Activated T-cell treated with anti-CD3 and anti-CD28 coated beads, Interleukin-2, amount 50 U/mL, for 72 hours (primary cell): ENCODE data around the gene CRACR2A. TPM values are rescaled to one million over a fixed set of nuclear protein-coding genes. Genes with fewer than 3 reads are reported as not detected.

Source experiments
- ATAC-seq, 2 donors: fragments of 150-1000 bp; cut with Tn5 transposase; replicated peaks in 1 of 2; 2 replicates each; pipeline ENCODE4 v1.10.0; 2021; ENCODE audit warnings: moderate library complexity in 2 of 2, mild to moderate bottlenecking in 1 of 2
- DNase-seq, 2 donors: peaks; one replicate each; pipeline ENCODE4 v3.0.0; 2021 to 2022; ENCODE audit warnings: mixed read lengths in 1 of 2
- H3K27ac Mint-ChIP-seq: one replicate; pipeline ENCODE4 v1.8.0; 2022; ENCODE audit warnings: mild to moderate bottlenecking, moderate library complexity, mixed read lengths
- H3K27me3 Mint-ChIP-seq: one replicate; pipeline ENCODE4 v1.8.0; 2022; ENCODE audit warnings: low read depth, mixed read lengths
- H3K36me3 Mint-ChIP-seq, 2 donors: one replicate each; pipeline ENCODE4 v1.8.0; 2022; ENCODE audit warnings: mixed read lengths in 2 of 2, mild to moderate bottlenecking in 1 of 2; ENCODE audit not compliant: insufficient read depth in 2 of 2
- H3K4me1 Mint-ChIP-seq: one replicate; pipeline ENCODE4 v1.8.0; 2022; ENCODE audit warnings: low read depth, mixed read lengths
- H3K4me3 Mint-ChIP-seq, 2 donors: one replicate each; pipeline ENCODE4 v1.8.0; 2022; ENCODE audit warnings: mild to moderate bottlenecking in 2 of 2, mixed read lengths in 2 of 2, moderate library complexity in 2 of 2
- H3K9me3 Mint-ChIP-seq, 2 donors: one replicate each; pipeline ENCODE4 v1.8.0; 2022; ENCODE audit warnings: mixed read lengths in 2 of 2
- total RNA-seq, 2 donors: library from RNA; stranded (reverse); gene quantifications; one replicate each; pipeline ENCODE4 v1.2.3, GENCODE V29; 2022

Gene CRACR2A
- total RNA-seq, 2 donors from 2014 or later: 20.0 to 25.5 TPM

GRCh38 chr12:3747543-3747942 is 5.4 kb downstream of the CRACR2A start:
- ATAC-seq: no peak
- H3K27me3 Mint-ChIP-seq: no peaks in the 10 kb centered on the region
- H3K36me3 Mint-ChIP-seq: peaks cover 3 to 14% of the 10 kb centered on the region in 2 donors
- H3K4me1 Mint-ChIP-seq: peaks cover 59% of the 10 kb centered on the region
- peak in 1 of 2 donors; percentile 20 for DNase-seq
- peak overlapping the region in 1 of 2 donors; percentile 8 for H3K4me3 Mint-ChIP-seq
- no peaks in the 10 kb centered on the region for H3K9me3 Mint-ChIP-seq
- no peak overlapping the region for H3K27ac Mint-ChIP-seq

DNA sequence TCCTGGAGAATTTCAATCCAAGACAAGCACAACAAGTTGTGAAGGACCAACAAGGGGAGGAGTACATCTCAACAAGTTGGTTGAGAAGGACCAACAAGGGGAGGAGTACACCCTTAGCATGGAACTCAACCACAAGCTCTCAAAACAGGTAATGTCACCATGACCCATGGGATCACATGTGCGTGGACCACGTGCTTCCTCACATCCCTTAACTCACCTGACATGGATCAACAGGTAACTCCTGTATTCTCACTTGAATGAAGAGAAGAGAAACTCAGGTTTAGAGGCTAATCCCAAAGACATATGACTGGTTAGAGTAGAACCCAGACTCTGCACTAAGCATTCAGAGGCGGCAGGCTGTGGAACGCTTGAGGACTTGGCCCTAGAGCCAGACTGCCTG is 6.2 kb downstream of the CRACR2A start:
- Mint-ChIP-seq H3K36me3 (peaks cover 3 to 14% of the 10 kb centered on the region in 2 donors), H3K27ac (no peak overlapping the region), H3K4me3 (no peak overlapping the region), H3K4me1 (peaks cover 52% of the 10 kb centered on the region), H3K27me3 (no peaks in the 10 kb centered on the region), H3K9me3 (no peaks in the 10 kb centered on the region)
- no peak for DNase-seq
- ATAC-seq: no peak

DNA sequence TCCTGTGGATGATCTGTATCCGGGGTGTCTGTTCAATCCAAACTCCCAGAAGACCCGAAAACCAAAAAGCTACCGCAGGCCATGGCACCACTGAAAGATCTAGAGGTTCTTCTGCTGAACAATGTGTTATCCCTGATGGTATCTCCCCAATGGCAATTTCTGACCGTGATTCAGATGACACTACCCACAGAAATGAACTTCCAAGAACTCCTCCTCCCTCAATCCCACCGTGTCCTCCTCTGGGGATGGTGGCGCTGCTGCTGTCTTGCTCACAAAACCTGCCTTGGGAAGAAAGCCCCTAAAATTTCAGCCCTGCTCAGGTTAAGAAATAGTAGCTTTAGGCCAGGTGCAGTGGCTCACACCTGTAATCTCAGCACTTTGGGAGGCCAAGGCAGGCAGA is 7.8 kb downstream of the CRACR2A start:
- Mint-ChIP-seq H3K9me3 (no peaks in the 10 kb centered on the region), H3K36me3 (peaks cover 3 to 14% of the 10 kb centered on the region in 2 donors), H3K27me3 (no peaks in the 10 kb centered on the region), H3K4me3 (peak overlapping the region in 1 of 2 donors; percentile 78), H3K4me1 (peaks cover 42% of the 10 kb centered on the region), H3K27ac (peak overlapping the region; percentile 64)
- DNase-seq: peak in 1 of 2 donors; percentile 12
- no peak for ATAC-seq

DNA sequence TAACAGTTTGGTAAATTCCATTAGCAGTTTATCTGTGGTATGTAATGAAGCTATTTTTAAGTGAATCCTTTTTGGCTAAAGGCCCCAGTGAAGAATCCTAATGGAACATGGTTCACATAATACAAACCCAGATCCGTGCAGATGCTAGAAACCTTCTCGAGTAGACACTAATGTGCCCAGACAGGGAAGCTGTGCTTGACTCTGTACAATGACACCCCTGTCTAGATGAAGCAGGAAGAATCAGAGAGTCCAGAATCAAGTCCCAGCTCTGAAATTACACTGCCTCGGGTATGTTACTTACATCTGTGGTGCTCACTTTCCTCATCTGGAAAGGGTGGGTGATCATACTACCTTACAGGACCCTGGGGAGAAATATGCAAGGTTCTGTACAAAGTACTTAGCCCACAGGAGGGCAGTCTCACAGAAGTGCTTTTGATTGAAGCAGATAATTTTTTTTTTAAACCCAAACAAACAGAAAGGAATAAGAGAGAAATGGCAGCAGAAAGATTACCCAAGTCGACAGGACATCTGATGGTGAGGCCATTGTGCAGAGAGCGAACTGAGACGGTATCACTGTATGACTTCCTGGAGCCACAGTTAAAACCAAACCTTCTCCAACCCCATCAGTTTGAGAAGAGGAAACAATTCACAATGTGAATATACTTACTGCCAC is 8.5 kb downstream of the CRACR2A start:
- H3K27me3 Mint-ChIP-seq: no peaks in the 10 kb centered on the region
- no peak for DNase-seq

DNA sequence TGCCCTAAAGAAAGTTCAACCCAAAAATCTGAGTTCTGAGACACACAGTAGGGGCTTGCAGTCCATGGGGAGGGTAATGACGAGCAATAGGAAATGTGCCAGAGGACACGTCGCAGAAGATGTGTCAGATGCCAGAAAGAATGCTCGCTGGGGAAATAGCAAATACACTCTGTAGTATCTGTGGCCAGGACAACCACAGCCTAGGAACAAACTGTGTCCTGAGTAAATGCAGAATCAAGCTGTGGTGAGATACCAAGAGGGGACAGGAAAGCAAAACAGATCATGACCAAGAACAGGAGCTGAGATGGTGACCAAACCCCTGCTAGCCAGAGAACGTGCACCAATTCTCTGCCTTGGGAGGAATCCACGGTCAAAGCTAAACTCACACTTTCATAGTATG is 9.1 kb downstream of the CRACR2A start:
- Mint-ChIP-seq H3K36me3 (peaks cover 3 to 11% of the 10 kb centered on the region in 2 donors), H3K4me3 (peak overlapping the region; percentile 31 to 78), H3K27ac (peak overlapping the region; percentile 64), H3K9me3 (no peaks in the 10 kb centered on the region), H3K4me1 (peaks cover 35% of the 10 kb centered on the region), H3K27me3 (no peaks in the 10 kb centered on the region)
- ATAC-seq (peak; percentile 89 to 92), DNase-seq (peak; percentile 58 to 67)

More for the DNA sequence above, 8.5 kb downstream of the CRACR2A start:
- peaks cover 3 to 11% of the 10 kb centered on the region in 2 donors for H3K36me3 Mint-ChIP-seq
- peak; percentile 35 to 39 for ATAC-seq
- H3K4me1 Mint-ChIP-seq: peaks cover 38% of the 10 kb centered on the region
- peak overlapping the region; percentile 31 to 78 for H3K4me3 Mint-ChIP-seq
- no peaks in the 10 kb centered on the region for H3K9me3 Mint-ChIP-seq
- H3K27ac Mint-ChIP-seq: peak overlapping the region; percentile 64

DNA sequence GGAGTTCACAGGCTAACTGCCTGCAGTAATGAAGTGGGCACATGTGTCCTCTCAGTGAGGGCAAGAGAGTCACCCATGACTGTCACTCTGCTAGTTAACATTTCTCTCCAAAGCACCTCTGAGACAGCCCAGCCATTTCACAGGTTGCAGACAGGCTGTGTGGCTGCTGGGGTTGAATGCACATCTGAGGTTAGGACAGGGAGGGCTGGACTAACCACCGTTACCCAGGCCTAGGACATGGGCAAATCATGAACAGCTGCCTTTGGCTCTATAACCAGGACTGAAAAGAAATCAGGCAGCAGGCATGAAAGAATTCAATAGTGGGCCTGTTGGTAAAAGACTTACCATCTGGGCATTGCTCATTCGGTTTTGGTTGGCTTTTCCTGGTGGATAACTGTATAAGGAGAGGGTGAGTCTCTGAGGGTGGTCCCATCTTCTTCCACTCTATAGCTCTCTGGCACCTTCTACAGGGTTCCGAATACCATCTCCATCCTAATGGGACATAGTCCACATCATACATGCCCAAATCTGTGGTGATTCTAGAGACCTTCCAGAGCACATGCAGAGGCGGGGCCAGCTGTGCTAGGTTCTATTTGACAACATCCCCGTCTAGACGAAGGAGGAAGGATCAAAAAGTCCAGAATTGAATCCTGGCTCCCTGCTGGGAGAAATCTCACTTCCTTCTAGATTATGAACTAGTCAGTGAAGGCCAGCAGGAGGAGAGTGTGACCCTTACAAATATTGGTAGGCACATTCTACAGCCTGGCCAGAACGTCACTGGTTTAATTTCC is 10.8 kb downstream of the CRACR2A start:
- H3K36me3 Mint-ChIP-seq: peaks cover 3 to 14% of the 10 kb centered on the region in 2 donors
- DNase-seq: no peak
- H3K9me3 Mint-ChIP-seq: no peaks in the 10 kb centered on the region
- H3K4me1 Mint-ChIP-seq: peaks cover 28% of the 10 kb centered on the region
- H3K4me3 Mint-ChIP-seq: no peak overlapping the region
- no peak for ATAC-seq
- no peaks in the 10 kb centered on the region for H3K27me3 Mint-ChIP-seq
- no peak overlapping the region for H3K27ac Mint-ChIP-seq

- H3K4me1 Mint-ChIP-seq: peaks cover 28% of the 10 kb centered on the region
- DNase-seq (no peak), ATAC-seq (no peak)
- peaks cover 0 to 12% of the 10 kb centered on the region in 2 donors for H3K36me3 Mint-ChIP-seq
- no peaks in the 10 kb centered on the region for H3K9me3 Mint-ChIP-seq
- H3K27ac Mint-ChIP-seq: no peak overlapping the region
- H3K27me3 Mint-ChIP-seq: no peaks in the 10 kb centered on the region
- no peak overlapping the region for H3K4me3 Mint-ChIP-seq
These were observed 12.3 kb downstream of the CRACR2A start for GRCh38 chr12:3740480-3741231.

GRCh38 chr12:3735432-3735831 is 17.5 kb downstream of the CRACR2A start:
- peaks cover 3% of the 10 kb centered on the region for H3K4me1 Mint-ChIP-seq
- H3K4me3 Mint-ChIP-seq: no peak overlapping the region
- DNase-seq (no peak), ATAC-seq (no peak)
- no peaks in the 10 kb centered on the region for H3K9me3 Mint-ChIP-seq
- no peaks in the 10 kb centered on the region for H3K27me3 Mint-ChIP-seq
- H3K27ac Mint-ChIP-seq: no peak overlapping the region
- H3K36me3 Mint-ChIP-seq: peaks cover 0 to 4% of the 10 kb centered on the region in 2 donors

- no peaks in the 10 kb centered on the region for H3K27me3 Mint-ChIP-seq
- H3K36me3 Mint-ChIP-seq: peaks cover 2 to 9% of the 10 kb centered on the region in 2 donors
These were observed 20.0 kb downstream of the CRACR2A start for GRCh38 chr12:3732901-3733300.

GRCh38 chr12:3730111-3730510 is 22.8 kb downstream of the CRACR2A start:
- no peak for ATAC-seq
- Mint-ChIP-seq H3K36me3 (peaks cover 5 to 16% of the 10 kb centered on the region in 2 donors), H3K4me1 (peaks cover 47% of the 10 kb centered on the region), H3K9me3 (peaks cover 1 to 2% of the 10 kb centered on the region in 2 donors), H3K4me3 (no peak overlapping the region), H3K27ac (no peak overlapping the region), H3K27me3 (no peaks in the 10 kb centered on the region)
- DNase-seq: no peak

More at GRCh38 chr12:3732901-3733300, 20.0 kb downstream of the CRACR2A start:
- DNase-seq (no peak), ATAC-seq (no peak)
- Mint-ChIP-seq H3K27ac (no peak overlapping the region), H3K9me3 (no peaks in the 10 kb centered on the region), H3K4me1 (peaks cover 28% of the 10 kb centered on the region), H3K4me3 (no peak overlapping the region)

- H3K27ac Mint-ChIP-seq: peak overlapping the region; percentile 63
- peak; percentile 44 to 51 for DNase-seq
- peaks cover 47% of the 10 kb centered on the region for H3K4me1 Mint-ChIP-seq
- peaks cover 1 to 4% of the 10 kb centered on the region in 2 donors for H3K9me3 Mint-ChIP-seq
- no peaks in the 10 kb centered on the region for H3K27me3 Mint-ChIP-seq
- peak overlapping the region; percentile 59 to 77 for H3K4me3 Mint-ChIP-seq
- peak; percentile 61 to 63 for ATAC-seq
- peaks cover 10 to 18% of the 10 kb centered on the region in 2 donors for H3K36me3 Mint-ChIP-seq
These were observed 24.2 kb downstream of the CRACR2A start for GRCh38 chr12:3728686-3729085.

GRCh38 chr12:3727877-3728632 is 24.9 kb downstream of the CRACR2A start:
- peak; percentile 93 to 94 for ATAC-seq
- Mint-ChIP-seq H3K9me3 (peaks cover 1 to 4% of the 10 kb centered on the region in 2 donors), H3K27ac (peak overlapping the region; percentile 63), H3K36me3 (peaks cover 13 to 18% of the 10 kb centered on the region in 2 donors), H3K4me3 (peak overlapping the region; percentile 59 to 77), H3K27me3 (no peaks in the 10 kb centered on the region), H3K4me1 (peaks cover 47% of the 10 kb centered on the region)
- peak; percentile 59 to 71 for DNase-seq
